AG04449 (cell line): ENCODE results near the gene LNX2.

Experiments
- CTCF ChIA-PET: fragments of 350-600 bp; formaldehyde crosslinking; extraction: SDS; loops from one replicate; lab custom pipeline; 2021; ENCODE audit warnings: antibody characterized with exemption; lab: Yijun Ruan, JAX
- POLR2A ChIA-PET: fragments of 400-600, 350-600 bp; formaldehyde crosslinking; extraction: SDS; loops from one replicate; lab custom pipeline; 2020; ENCODE audit warnings: antibody characterized with exemption, inconsistent platforms; lab: Yijun Ruan, JAX
- DNase-seq: peaks from one replicate; pipeline ENCODE4 v3.0.0-alpha.2; 2010; ENCODE audit warnings: low read depth, low spot score
- H3K4me3 ChIP-seq: 2 replicates; pipeline ENCODE4 v1.5.1; 2011; ENCODE audit warnings: low read depth, mild to moderate bottlenecking, control low read depth, low read length
- TF ChIP-seq, protein P1 (sequence below): IDR thresholded peaks from one replicate; pipeline ENCODE4 v1.5.1; 2011; ENCODE audit warnings: mild to moderate bottlenecking, moderate library complexity, low read length, control low read depth, inconsistent platforms; ENCODE audit not compliant: insufficient read depth; ENCODE audit errors: missing control alignments

The LNX2 gene

DNA sequence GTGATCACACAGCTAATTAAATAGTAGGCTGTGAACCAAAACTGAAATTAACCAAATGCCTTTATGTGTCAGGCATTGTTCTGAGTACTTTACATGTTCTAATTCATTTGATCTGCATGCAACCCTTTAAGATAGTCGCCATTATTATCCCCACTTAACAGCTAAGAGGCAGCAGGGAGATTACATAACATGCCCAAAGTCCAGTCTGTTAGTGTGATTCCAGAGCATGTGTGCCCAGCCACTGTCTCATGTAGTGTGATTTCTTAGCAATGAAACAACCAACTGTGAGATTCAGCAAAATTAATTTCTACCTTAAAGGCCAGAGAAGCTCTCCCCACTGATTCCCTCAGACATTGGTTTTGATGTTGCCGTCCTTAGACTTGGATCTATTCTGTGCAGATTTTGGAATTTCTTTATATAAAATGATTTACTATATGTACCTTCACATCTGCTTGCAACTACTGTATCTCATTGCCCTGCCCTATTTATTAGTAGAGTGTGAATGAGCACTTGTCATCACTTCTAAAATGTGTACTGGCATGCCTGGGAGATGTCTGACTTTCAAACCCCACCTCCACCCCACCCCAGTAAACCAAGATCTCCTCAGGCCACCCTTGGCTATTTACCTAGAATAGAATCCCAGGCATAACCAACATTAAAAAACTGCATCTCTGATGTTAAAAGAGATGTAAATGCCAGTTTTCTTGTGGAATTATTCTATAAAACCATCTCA is 42.6 kb upstream of the LNX2 start:
- TF ChIP-seq, protein P1, sequence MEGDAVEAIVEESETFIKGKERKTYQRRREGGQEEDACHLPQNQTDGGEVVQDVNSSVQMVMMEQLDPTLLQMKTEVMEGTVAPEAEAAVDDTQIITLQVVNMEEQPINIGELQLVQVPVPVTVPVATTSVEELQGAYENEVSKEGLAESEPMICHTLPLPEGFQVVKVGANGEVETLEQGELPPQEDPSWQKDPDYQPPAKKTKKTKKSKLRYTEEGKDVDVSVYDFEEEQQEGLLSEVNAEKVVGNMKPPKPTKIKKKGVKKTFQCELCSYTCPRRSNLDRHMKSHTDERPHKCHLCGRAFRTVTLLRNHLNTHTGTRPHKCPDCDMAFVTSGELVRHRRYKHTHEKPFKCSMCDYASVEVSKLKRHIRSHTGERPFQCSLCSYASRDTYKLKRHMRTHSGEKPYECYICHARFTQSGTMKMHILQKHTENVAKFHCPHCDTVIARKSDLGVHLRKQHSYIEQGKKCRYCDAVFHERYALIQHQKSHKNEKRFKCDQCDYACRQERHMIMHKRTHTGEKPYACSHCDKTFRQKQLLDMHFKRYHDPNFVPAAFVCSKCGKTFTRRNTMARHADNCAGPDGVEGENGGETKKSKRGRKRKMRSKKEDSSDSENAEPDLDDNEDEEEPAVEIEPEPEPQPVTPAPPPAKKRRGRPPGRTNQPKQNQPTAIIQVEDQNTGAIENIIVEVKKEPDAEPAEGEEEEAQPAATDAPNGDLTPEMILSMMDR: no peak
- ChIA-PET POLR2A (no interaction called here), CTCF (interaction anchor here (1.1 kb wide), 1 partner anchor 164 kb away, joined by 3 read pairs; no protein-coding TSS in a partner anchor)
- no peak for DNase-seq
- H3K4me3 ChIP-seq: no peak overlapping the region

DNA sequence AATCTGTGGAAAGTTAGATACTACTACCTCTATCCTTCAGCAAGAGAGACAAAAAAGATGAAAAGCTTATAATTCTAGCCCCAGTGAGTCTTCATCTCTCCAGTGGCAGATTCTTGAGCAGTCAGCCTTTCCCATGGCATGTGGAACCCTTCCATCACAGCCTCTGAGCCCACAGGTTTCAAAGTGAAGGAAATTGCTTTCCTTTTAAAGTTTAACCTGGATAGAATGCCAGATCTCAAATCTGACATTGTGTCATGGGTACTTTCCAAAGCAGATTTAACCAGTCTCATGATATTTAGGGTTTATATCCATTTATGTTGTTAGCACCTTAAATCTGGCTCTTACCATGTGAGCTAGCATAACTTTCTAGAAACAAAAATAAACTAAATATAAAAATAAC is 40.7 kb upstream of the LNX2 start:
- CTCF ChIA-PET: no interaction called here
- no peak overlapping the region for H3K4me3 ChIP-seq
- no peak for DNase-seq
- TF ChIP-seq, protein P1: no peak
- POLR2A ChIA-PET: no interaction called here

DNA sequence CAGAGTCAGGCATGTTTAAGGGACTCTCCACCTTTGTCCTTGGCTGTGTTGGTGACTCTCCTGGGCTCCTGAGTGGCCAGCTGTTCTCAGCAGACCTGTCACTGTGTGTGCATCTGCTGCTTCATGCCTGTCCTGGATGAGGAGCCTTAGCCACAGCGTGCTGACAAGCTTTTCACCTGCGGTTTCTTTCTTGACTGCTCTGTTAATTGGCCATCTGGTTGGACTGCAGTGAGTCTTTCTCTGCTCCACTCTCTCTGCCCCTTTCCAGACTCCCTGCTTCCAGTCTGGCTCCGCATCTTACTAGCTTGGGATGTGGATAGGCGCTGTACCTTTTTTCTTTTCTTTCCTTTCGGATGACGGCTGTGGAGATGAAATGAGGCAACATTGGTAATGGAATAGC is 40.2 kb upstream of the LNX2 start:
- CTCF ChIA-PET: no interaction called here
- TF ChIP-seq, protein P1: no peak
- POLR2A ChIA-PET: no interaction called here
- no peak for DNase-seq
- no peak overlapping the region for H3K4me3 ChIP-seq

DNA sequence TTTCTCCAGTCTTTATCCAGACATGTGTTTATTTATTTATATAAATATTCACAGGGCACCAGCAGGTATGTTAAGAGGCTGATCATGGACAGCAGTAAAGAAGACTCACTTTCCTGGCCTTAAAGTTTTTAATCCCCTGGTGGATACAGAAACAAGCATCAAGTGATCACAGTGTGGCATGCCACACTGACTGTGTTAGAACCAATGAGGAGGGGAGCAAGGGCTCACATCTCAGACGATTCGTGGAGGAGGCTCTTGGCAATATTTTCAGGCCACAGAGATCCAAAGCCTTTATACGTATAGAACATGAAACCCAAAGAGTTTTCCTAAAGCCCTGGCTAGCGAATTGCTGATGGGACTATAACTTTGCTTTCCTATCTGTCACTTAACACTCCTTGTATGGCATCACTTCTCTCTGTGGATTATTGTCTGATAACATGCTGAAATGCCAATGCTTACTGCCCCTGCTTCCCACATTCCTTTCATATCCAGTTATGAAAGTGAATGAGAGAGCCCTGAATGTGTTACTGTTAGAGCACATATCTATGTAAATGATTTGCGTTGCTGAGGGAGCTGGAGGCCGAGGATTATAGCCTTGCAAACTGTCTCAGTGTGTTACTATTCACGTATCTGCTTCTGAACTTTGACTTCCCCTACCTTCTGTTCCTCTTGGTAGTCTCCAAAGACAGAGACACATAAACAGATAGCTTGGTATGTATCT is 39.0 kb upstream of the LNX2 start:
- H3K4me3 ChIP-seq: no peak overlapping the region
- DNase-seq: no peak
- TF ChIP-seq, protein P1: no peak
- ChIA-PET POLR2A (no interaction called here), CTCF (interaction anchor here (0.9 to 1.2 kb wide), 2 partner anchors 13 to 167 kb away, joined by 3 read pairs; no protein-coding TSS in a partner anchor)

DNA sequence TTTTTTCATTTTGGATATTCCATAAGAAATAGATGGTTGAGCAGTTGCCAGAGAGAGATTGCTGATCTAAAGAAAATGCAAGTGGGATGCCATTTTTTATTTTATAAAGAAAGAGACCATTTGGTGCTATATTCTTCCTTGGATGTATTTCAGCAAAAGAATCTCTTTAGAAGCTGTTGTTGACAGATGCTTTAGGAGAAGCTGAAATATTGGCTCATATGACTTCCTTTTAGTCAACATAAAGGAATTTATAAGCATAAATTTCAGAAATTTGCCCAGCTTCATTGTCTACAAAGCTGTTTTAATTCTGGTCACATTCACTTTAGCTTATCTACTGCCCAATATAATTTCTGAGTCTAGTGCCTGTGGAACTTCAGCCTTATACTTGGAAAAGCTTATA is 38.2 kb upstream of the LNX2 start:
- CTCF ChIA-PET: interaction anchor here (0.9 to 1.5 kb wide), 3 partner anchors 9 to 168 kb away, joined by 3 to 7 read pairs (median 3); no protein-coding TSS in a partner anchor
- H3K4me3 ChIP-seq: no peak overlapping the region
- TF ChIP-seq, protein P1: no peak
- POLR2A ChIA-PET: no interaction called here
- peak; percentile 33 for DNase-seq

DNA sequence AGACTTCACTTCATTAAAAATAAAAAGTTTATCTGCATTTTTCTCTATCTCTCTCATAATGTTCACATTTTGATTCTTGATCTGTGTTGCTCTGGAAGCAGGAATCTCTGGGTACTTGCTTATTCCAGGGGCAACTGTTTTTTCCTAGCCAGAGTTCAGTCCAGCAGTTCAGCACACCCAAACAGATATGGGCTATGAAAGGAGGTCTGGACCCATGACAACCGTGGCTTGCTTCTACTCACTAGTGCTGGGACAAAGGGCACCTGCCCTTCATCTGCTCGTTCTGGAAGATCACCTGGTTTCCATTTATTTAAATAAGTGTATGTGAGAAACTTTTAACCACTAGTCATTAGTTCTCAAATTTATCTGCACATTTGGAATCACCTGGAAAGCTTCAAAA is 37.4 kb upstream of the LNX2 start:
- POLR2A ChIA-PET: no interaction called here
- CTCF ChIA-PET: interaction anchor here (0.9 to 1.5 kb wide), 3 partner anchors 9 to 169 kb away, joined by 3 to 7 read pairs (median 3); no protein-coding TSS in a partner anchor
- no peak for DNase-seq
- H3K4me3 ChIP-seq: no peak overlapping the region
- TF ChIP-seq, protein P1: no peak
